CD14-positive monocyte (primary cell): Measurements from ENCODE around the gene CCDC69. TPM values are rescaled to one million over a fixed set of nuclear protein-coding genes. Genes with fewer than 3 reads are reported as not detected.

Experiments used
- DNase-seq, 3 donors: peaks; one replicate each; pipeline ENCODE4 v3.0.0-alpha.2; 2011 to 2022
- H2AFZ ChIP-seq: 2 replicates; pipeline ENCODE4 v1.6.0; 2012; ENCODE audit warnings: mild to moderate bottlenecking, low read depth, low read length, inconsistent platforms; ENCODE audit not compliant: insufficient read depth, poor library complexity, severe bottlenecking
- H3K27ac ChIP-seq, 2 donors: 1 replicate in 1 of 2; 2 replicates in 1 of 2; pipeline ENCODE4 v1.5.1; 2012 to 2013; ENCODE audit warnings: low read length in 2 of 2, control low read depth in 1 of 2, inconsistent platforms in 1 of 2, low read depth in 1 of 2, mild to moderate bottlenecking in 1 of 2
- H3K27me3 ChIP-seq, 2 donors: one replicate each; pipeline versions ENCODE4 v1.6.0 to v1.6.1; 2011 to 2013; ENCODE audit warnings: low read length in 2 of 2; ENCODE audit not compliant: control insufficient read depth in 2 of 2, insufficient read depth in 2 of 2
- H3K36me3 ChIP-seq, 2 donors: replicated peaks in 1 of 2; 1 replicate in 1 of 2; 2 replicates in 1 of 2; pipeline versions ENCODE4 v1.5.1 to v1.6.1; 2012 to 2013; ENCODE audit warnings: low read length in 2 of 2, control low read depth in 1 of 2, inconsistent platforms in 1 of 2, mild to moderate bottlenecking in 1 of 2; ENCODE audit not compliant: insufficient read depth in 2 of 2, control insufficient read depth in 1 of 2
- H3K4me1 ChIP-seq, 2 donors: 1 replicate in 1 of 2; 2 replicates in 1 of 2; pipeline versions ENCODE4 v1.5.1 to v1.6.1; 2012 to 2013; ENCODE audit warnings: low read length in 2 of 2, control low read depth in 1 of 2, inconsistent platforms in 1 of 2, mild to moderate bottlenecking in 1 of 2, moderate library complexity in 1 of 2; ENCODE audit not compliant: insufficient read depth in 2 of 2, control insufficient read depth in 1 of 2
- H3K4me2 ChIP-seq: replicated peaks from 2 replicates; pipeline ENCODE3; 2012; ENCODE audit warnings: low read length, moderate library complexity, mild to moderate bottlenecking; ENCODE audit not compliant: poor library complexity, severe bottlenecking; ENCODE audit errors: extremely low read depth
- H3K4me3 ChIP-seq, 3 experiments: fragments of 200-600 bp in 1 of 3; sonication (generic) in 1 of 3; replicated peaks in 1 of 3; 1 replicate in 2 of 3; 2 replicates in 1 of 3; pipeline ENCODE4 v1.5.1; 2011 to 2013; ENCODE audit warnings: low read length in 3 of 3, mild to moderate bottlenecking in 3 of 3, control low read depth in 2 of 3, low read depth in 2 of 3, inconsistent platforms in 1 of 3, moderate library complexity in 1 of 3
- H3K79me2 ChIP-seq: 2 replicates; pipeline ENCODE4 v1.6.0; 2012; ENCODE audit warnings: mild to moderate bottlenecking, control low read depth, inconsistent platforms, low read length, moderate library complexity; ENCODE audit not compliant: insufficient read depth
- H3K9ac ChIP-seq: 2 replicates; pipeline ENCODE4 v1.6.0; 2017; ENCODE audit warnings: low read length, mild to moderate bottlenecking; ENCODE audit not compliant: insufficient read depth, poor library complexity, severe bottlenecking
- H3K9me3 ChIP-seq, 2 donors: replicated peaks in 1 of 2; 1 replicate in 1 of 2; 2 replicates in 1 of 2; pipeline versions ENCODE4 v1.5.1 to v1.6.1; 2012 to 2013; ENCODE audit warnings: low read length in 2 of 2, control low read depth in 1 of 2; ENCODE audit not compliant: control insufficient read depth in 1 of 2, insufficient read depth in 1 of 2
- H4K20me1 ChIP-seq: 2 replicates; pipeline ENCODE4 v1.6.0; 2012; ENCODE audit warnings: mild to moderate bottlenecking, low read length, control low read depth, moderate library complexity; ENCODE audit not compliant: insufficient read depth
- H3K27ac Mint-ChIP-seq, 7 donors: one replicate each; pipeline ENCODE4 v1.8.0; 2020; ENCODE audit warnings: mild to moderate bottlenecking in 7 of 7, mixed read lengths in 7 of 7, moderate library complexity in 6 of 7, inconsistent platforms in 2 of 7
- H3K27me3 Mint-ChIP-seq, 3 donors: one replicate each; pipeline ENCODE4 v1.8.0; 2021 to 2022; ENCODE audit warnings: low read depth in 3 of 3, mild to moderate bottlenecking in 3 of 3, mixed read lengths in 3 of 3, moderate library complexity in 3 of 3, inconsistent platforms in 1 of 3
- H3K36me3 Mint-ChIP-seq, 2 donors: one replicate each; pipeline ENCODE4 v1.8.0; 2020; ENCODE audit warnings: mixed read lengths in 2 of 2, inconsistent platforms in 1 of 2, mild to moderate bottlenecking in 1 of 2
- H3K4me1 Mint-ChIP-seq: one replicate; pipeline ENCODE4 v1.8.0; 2020; ENCODE audit warnings: mild to moderate bottlenecking, mixed read lengths
- H3K4me3 Mint-ChIP-seq, 2 donors: one replicate each; pipeline ENCODE4 v1.8.0; 2020; ENCODE audit warnings: mild to moderate bottlenecking in 2 of 2, mixed read lengths in 2 of 2, moderate library complexity in 1 of 2
- H3K9me3 Mint-ChIP-seq, 7 donors: one replicate each; pipeline ENCODE4 v1.8.0; 2020 to 2022; ENCODE audit warnings: mixed read lengths in 7 of 7, mild to moderate bottlenecking in 6 of 7, moderate library complexity in 6 of 7, inconsistent platforms in 2 of 7
- CTCF ChIP-seq: fragments of 200-600 bp; IDR thresholded peaks from one replicate; pipeline ENCODE4 v1.8.0; 2022; ENCODE audit warnings: antibody characterized with exemption, mild to moderate bottlenecking
- WGBS: methylation state at CpG from one replicate; pipeline ENCODE4 v1.1.5; 2013; ENCODE audit warnings: missing lambda C conversion rate; ENCODE audit not compliant: insufficient coverage; 5-methylcytosine and 5-hydroxymethylcytosine counted together
- intact Hi-C, 2 donors: fragments of 100-400 bp; cut with micrococcal nuclease; formaldehyde crosslinking; loops; one replicate each; pipeline versions ENCODE4 v1.15.0 to v1.15.1; 2023
- polyA plus RNA-seq, 3 donors: library from polyadenylated mRNA; depleted of rRNA in 1 of 3; unstranded in 2 of 3; stranded (reverse) in 1 of 3; fragments of 300-500 nt in 2 of 3; fragments of >200 nt in 1 of 3; fragmentation: Illumina TruSeq in 2 of 3; gene quantifications; 1 replicate in 2 of 3; 2 replicates in 1 of 3; pipeline ENCODE4 v1.2.3, GENCODE V29; 2012 to 2021

Gene CCDC69
- polyA plus RNA-seq, 3 donors, result 68.4 to 176 (median 84.1) TPM

- no peaks in the 10 kb centered on the region for H4K20me1 ChIP-seq
- peaks cover 0 to 2% (median 1%) of the 10 kb centered on the region in 3 donors for H3K27me3 Mint-ChIP-seq
- peaks cover 21 to 24% of the 10 kb centered on the region in 2 donors for H3K4me1 ChIP-seq
- no peak overlapping the region for H3K27ac Mint-ChIP-seq
- no peaks in the 10 kb centered on the region for H3K79me2 ChIP-seq
- intact Hi-C loops, result no loop called here
- no peak overlapping the region for H3K4me3 Mint-ChIP-seq
- no peak overlapping the region for H2AFZ ChIP-seq
- H3K4me1 Mint-ChIP-seq, result peaks cover 24% of the 10 kb centered on the region
- H3K36me3 Mint-ChIP-seq, result no peaks in the 10 kb centered on the region
- no peak overlapping the region for H3K4me3 ChIP-seq
- no peak overlapping the region for H3K9ac ChIP-seq
- WGBS, result 95% methylated on average over 8 of the region's 9 CpGs
- no peak overlapping the region for H3K27ac ChIP-seq
- DNase-seq, result no peak
- no peaks in the 10 kb centered on the region for H3K36me3 ChIP-seq
- H3K9me3 ChIP-seq, result no peaks in the 10 kb centered on the region
- no peaks in the 10 kb centered on the region for H3K9me3 Mint-ChIP-seq
- no peak overlapping the region for H3K4me2 ChIP-seq
- H3K27me3 ChIP-seq, result no peaks in the 10 kb centered on the region
- TF ChIP-seq CTCF, result no peak
Measured at GRCh38 chr5:151167022-151167421, 56.9 kb downstream of the CCDC69 start.

GRCh38 chr5:151164687-151165392 lies 59.1 kb downstream of the CCDC69 start:
- peak; percentile 91 for TF ChIP-seq CTCF
- H3K4me3 Mint-ChIP-seq, result no peak overlapping the region
- no peak overlapping the region for H3K4me2 ChIP-seq

More at GRCh38 chr5:151164687-151165392, 59.1 kb downstream of the CCDC69 start:
- 41% methylated on average over 5 of the region's 8 CpGs for WGBS
- no peaks in the 10 kb centered on the region for H3K79me2 ChIP-seq
- intact Hi-C loops, result loop anchor here (1.0 to 2.0 kb wide), 4 partner anchors 39 to 114 kb away; no protein-coding TSS in a partner anchor
- peak; percentile 69 to 79 (median 74) for DNase-seq
- no peaks in the 10 kb centered on the region for H3K9me3 ChIP-seq
- no peaks in the 10 kb centered on the region for H4K20me1 ChIP-seq
- H3K4me1 ChIP-seq, result peaks cover 7 to 13% of the 10 kb centered on the region in 2 donors
- Mint-ChIP-seq H3K9me3 (no peaks in the 10 kb centered on the region), H3K27ac (peak overlapping the region in 1 of 7 donors; percentile 44), H3K4me1 (peaks cover 15% of the 10 kb centered on the region), H3K27me3 (peaks cover 0 to 2% (median 0%) of the 10 kb centered on the region in 3 donors), H3K36me3 (no peaks in the 10 kb centered on the region)
- no peaks in the 10 kb centered on the region for H3K27me3 ChIP-seq
- no peak overlapping the region for H3K27ac ChIP-seq
- no peak overlapping the region for H3K9ac ChIP-seq
- H3K36me3 ChIP-seq, result no peaks in the 10 kb centered on the region
- no peak overlapping the region for H2AFZ ChIP-seq
- H3K4me3 ChIP-seq, result no peak overlapping the region
